ENCODE data around the gene NFKBIB.

Gene NFKBIB

DNA sequence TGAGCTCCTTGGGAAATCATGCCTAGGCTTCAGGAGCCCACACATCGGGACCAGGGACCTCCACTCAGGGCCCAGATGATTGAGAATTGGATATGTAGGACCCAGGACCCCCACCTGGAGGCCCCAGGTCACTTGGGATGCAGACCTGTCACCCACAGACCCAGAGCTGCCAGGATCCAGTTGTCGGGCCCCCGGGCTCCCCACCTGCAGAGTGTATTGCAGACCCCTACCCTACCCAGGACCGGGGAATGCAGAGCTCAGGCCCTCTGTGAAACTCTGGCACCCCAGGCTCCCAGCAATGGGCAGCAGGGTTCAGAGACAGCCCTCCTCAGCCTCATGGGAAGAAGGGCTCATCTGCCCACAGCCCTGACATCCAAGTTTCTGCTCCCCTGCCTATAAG is 5.9 kb downstream of the NFKBIB start:
- DNase-seq, result no peak

- no peak for DNase-seq
Observed at GRCh38 chr19:38907227-38907626, 7.5 kb downstream of the NFKBIB start.

- DNase-seq, result no peak
Observed at GRCh38 chr19:38907670-38908069, 7.9 kb downstream of the NFKBIB start.

DNA sequence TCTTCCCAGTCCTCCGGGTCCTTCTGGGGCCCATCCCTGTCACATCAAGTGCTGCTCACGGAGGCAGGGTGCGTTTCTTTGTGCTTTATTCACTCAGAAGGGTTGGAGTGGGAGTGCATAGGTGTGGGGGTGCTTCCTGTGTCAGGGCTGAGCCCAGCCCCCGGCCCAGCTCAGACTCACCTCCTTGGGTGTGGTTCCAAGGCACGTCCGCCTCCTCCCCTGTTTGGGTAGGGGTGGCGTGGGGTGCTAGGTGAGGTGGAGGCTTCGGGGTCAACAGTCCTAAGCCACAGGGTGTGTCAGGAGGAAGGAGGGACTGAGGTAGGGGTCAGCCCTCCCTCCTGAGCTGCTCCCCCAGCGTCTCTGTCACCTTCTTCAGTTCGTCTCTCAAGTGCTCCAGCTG is 9.1 kb downstream of the NFKBIB start:
- no peak for DNase-seq

GRCh38 chr19:38910488-38910887 is 10.7 kb downstream of the NFKBIB start:
- DNase-seq, result no peak

DNA sequence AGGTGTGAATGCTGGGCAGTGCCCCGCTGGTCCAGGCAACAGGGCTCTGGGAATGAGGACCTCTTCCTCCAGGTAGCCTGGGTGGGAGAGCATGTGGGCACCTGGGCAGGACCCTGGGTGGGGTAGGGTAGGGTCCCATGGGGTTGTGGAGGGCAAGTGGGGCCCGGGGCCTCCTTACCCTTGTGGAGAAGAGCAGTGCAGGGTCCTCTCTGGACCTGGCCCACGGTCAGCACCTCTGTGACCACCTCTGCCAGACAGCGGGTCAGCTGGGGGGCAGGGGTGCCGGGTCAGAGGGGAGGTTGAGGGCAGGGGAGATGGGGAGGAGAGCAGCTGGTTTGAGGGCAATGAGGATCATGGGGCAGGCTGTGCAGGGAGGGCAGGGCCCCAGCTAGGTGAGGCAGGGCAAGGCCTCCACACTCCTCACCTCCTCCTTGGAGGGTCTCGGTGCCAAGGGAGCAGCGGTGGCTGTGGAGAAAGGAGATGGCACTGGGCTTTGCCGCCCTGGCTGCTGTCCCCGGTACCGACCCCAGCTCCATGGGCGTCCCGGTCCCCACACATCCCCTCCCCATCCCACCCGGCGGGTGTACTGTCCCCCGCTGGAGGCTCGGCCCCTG is 11.7 kb downstream of the NFKBIB start:
- DNase-seq, result no peak

- DNase-seq, result no peak
Observed at GRCh38 chr19:38912600-38913514, 13.1 kb downstream of the NFKBIB start.

- DNase-seq, result no peak
Observed at GRCh38 chr19:38913958-38914357, 14.2 kb downstream of the NFKBIB start.

DNA sequence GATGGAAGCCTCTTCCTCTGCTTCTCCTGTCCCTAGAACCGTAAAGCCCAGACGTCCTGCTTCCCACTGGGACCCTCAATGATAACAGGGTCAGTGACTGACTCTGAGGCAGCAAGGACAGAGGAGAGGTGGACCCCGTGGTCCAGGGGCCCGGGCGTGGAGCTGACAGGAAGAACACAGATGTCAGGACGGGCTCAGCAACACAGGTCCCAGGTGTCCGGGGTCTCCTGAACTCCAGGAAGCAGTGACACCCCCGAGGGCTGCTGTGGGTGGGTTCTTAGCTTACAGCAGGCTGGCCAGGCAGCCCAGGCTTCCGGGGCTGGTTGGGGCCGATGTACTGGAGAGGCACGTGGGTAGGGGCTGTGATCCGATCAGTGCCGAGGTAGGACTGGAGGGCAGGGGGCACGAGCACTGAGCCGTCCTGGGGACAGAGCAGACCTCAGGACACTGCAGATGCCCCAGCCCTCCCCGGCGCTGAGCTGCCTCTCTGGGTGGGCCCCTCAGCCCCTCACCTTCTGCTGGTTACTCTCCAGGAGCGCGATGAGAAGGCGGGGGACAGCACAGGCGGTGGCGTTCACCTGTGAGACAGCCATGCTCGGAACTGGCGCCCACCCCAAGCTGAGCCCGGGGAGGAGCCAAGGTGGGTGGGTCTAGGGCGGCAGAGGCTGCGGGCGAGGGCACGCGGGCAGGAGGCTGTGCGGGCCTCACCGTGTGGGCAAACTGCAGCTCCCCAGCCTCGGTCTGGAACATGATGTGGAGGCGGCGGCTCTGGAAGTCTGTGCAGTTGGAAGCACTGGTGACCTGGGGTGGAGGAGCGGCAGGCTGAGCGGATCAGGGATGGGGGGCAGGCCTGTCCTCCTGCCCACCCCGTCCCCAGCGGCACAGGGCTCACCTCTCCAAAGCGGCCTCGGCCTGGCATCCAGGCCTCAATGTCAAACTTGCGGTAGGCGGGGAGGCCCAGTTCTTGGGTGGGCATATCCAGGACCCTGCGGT is 15.9 kb downstream of the NFKBIB start:
- no peak for DNase-seq

DNA sequence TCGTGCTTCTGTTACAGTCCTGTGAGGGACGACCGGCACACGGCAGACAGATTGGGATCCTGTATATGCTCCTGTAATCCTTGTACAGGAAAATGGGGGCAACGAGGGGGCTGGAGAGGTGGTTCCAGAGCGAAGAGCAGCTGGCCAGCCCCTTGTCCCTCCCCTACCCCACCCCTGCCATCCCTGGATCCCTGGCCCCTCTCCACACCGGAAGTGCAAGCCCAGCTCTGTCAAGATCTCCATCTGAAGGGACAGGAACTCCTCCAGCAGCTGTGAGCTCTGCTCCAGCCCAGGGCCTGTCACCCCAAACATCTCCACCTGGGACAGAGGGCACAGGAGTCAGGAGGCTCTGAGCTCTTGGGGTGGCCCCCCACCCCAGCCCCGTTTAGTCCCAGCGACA is 17.7 kb downstream of the NFKBIB start:
- no peak for DNase-seq

DNA sequence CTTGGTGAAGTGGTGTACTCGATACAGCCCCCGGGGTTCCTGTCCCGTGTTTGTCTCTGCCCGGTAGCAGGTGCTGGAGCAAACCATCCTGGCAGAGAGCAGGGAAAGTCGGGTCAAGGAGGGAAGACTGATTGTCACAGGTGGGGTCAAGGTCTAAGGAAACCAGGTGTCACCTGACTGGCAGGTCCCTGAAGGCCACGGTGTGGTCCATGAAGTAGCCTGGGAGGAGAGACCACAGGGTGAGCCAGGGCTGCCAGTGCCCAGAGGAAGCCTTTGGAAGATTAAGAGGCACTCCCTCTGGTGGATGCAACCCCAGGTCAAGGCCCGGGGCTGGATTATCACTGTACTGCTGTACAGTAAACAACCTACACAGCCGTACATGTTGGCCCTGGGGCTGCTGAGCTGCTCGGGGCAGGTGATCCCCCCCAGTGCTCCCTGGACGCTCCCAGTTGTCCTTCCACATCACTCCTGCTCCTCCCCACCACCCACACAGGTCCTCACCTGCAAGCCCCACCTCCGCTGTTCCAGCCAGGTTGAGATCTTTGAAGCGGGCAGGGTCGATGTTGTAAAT is 18.2 kb downstream of the NFKBIB start:
- DNase-seq, result no peak

- DNase-seq, result no peak
Observed at GRCh38 chr19:38918526-38918925, 18.8 kb downstream of the NFKBIB start.

DNA sequence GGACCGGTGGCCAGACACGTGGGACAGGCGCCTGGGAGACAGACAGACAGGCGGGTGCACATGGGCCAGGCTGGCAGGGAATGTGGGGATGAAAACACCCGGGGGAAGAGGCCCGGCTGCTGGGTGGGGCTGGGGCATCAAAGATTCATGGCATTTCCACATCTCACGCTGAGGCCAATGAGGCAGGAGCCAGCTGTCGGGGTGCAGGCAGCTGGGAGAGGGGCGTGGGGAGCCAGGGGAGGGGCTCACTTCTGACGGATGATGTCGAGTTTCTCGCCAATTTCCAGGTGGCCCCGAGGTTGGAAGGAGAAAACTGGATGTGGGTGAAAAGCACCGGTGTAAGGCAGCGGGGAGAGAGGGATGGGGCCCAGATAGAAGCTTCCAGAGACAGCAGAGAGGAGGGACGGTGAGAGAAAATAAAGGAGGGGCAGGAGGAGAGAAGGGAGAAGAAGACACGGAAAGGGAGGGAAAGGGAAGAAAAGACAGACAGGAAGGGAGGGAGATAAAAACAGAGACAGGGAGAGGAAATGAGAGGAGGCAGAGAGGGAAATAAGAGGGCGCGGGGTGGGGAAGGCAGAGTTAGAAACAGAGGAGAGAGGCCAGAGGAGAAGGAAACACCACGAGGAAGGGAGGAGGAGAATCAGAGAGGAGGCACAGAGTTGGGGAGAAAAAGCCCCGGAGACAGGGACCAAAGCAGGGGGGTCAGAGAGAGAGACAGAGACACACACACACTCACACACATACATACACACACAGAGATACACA is 20.2 kb downstream of the NFKBIB start:
- DNase-seq, result no peak

GRCh38 chr19:38920602-38921419 is 21.0 kb downstream of the NFKBIB start:
- no peak for DNase-seq

DNA sequence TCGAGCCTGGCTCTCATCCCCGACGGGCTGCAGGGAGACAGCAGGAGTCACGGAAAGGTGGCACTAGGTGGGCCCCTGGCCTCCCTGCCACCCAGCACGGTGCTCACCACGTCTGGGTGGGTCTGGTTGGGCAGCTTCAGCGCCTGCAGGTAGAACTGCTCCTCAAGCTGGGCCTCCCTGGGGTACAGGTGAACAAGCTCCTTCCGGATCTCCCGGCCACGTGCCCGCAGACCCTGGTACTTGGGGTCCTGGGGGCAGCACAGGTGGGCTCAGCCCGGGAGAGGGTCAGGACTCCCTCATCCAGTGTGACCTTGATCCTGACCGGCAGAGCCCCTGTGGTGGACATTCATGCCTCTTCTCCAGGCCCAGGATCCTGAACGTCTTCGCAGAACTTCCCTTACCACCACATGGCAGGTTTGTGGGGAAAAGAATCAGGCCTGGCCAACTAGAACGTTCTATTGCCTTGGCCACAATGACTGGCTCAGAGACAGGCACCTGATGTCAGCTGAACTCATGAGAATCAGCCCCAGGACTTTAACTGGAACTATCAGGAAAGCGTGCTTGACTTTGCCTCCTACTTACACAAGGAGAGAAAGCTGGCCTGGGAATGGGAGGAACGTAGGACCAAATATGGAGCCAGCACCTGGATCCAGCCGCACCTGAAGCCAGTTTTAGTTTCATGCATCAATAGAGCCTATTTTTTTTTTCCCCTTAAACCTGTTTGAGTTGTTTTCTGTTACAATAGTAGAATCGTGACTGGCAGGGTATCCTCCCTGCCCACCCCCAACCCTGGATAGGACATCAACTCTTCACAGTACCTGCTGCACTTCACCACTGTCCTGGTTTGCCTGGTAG is 21.9 kb downstream of the NFKBIB start:
- DNase-seq, result no peak

DNA sequence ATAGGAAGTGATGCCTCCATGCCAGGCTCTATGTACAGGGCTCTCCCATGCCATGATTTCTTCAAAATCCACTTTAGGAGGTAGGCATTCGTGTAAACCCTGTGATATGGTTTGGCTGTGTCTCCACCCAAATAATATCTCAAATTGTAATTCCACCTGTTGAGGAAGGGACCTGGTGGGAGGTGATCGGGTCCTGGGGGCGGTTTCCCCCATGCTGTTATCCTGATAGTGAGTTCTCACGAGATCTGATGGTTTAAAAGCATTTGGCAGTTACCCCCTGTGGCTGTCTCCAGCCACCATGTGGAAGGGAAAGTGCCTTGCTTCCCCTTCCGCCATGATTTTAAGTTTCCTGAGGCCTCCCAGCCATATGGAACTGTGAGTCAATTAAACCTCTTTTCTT is 22.7 kb downstream of the NFKBIB start:
- DNase-seq, result no peak

DNA sequence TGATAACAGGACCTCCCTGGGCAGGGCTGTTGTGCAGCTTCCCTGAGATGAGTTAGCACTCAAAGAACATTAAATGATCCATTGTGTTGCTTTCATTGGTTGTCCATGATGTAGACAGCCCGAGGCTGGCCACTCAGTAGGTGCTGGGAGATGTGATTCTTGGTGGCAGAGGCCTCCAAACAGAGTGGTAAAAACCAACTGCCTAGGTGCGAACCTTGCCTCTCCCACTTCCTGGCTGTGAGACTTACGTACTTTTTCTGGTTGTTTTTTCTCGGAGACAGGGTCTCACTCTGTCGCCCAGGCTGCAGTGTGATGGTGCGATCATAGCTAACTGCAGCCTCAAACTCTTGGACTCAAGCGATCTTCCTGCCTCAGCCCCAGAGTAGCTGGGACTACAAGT is 24.6 kb downstream of the NFKBIB start:
- peak; percentile 68 for DNase-seq

DNA sequence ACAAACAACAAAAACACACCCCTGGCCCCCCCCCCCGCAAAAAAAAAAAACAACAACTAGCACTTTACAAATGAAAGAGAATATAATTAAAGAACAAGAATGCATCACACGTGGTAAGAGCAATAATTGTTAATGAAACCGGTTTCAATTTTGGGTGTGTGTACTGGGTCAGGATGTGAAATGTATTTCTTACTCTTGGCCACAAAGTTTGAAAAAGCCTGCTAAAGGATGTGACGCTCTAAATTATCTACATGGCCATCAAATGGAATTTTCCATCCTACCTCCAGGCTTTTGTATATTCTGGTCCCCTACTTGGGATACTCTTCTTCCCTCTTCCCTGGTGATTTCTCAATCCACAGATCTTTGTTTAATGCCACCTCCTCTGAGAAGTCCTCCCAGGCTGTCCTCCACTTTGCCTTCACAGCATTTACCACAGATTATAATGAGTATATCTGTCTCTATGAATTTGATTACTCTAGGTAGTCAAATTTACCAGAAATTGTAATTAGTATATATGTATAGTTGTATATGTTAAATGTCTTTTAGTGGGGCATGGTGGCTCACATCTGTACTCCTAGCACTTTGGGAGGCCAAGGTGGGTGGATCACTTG is 28.7 kb downstream of the NFKBIB start:
- no peak for DNase-seq

DNA sequence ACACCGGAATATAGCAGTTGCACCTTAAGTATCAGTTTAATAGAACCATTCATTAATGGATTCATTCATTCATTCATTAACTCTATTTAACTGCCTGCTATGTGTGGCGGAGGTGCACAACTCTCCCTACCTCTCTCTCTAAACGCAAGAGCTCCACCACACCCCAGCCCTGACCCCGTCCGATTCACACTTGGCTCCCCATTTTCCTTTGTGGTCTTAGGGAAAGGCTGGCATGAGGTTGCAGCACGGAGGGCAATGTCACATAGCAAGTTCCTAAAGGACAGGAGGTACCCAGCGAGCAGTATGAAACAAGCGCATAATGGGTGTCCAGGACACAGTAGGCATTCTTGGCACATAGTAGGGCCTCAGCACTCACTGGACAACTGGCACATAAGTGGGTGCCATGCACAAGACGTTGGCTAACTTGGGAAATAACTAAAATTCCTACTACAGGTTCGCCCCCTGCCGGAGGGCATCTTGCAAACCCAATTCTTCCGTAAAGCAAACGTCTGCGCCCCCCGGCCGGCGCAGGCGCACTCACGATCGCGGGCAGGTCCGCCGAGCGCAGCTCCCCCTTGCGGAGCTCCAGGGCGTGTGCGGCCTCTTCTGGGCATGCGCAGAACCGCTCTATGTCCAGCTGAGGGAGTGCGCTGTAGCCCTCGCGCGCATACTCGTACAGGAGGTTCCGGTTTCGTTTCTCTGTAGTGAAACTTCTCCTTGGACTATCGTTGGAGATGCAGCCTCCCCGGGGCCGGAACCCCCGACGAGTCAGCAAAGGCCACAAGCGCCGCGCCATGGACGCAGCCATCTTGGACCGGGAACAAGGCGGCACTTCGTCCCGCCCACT is 30.4 kb downstream of the NFKBIB start, which contains the start of gene SARS2:
SARS2 (minus strand) TSS at position 835 of the 847 bp plus-strand sequence; CDS start at position 808, 27 bp downstream.
- DNase-seq, result peak; percentile 94
